ENCODE data around the gene SPATA1. TPM values are rescaled to one million over a fixed set of nuclear protein-coding genes. Genes with fewer than 3 reads are reported as not detected.

The SPATA1 gene
- total RNA-seq, 2 experiments from 2014 or later, result 1.4 to 4.8 TPM

- Histone ChIP-seq H3K9me2 (ENCODE audit: insufficient read depth, low read length) (no peaks in the 10 kb centered on the region), H2AFZ (ENCODE audit: low read length) (peak within 1 kb of the TSS; percentile 100), H3K36me3 (ENCODE audit: insufficient read depth, low read length) (peaks cover 31% of the 10 kb centered on the region), H3K4me1 (ENCODE audit: insufficient read depth, low read length, poor library complexity, severe bottlenecking) (peaks cover 21% of the 10 kb centered on the region), H3K27ac (ENCODE audit: low read depth, low read length, poor library complexity, severe bottlenecking) (peak within 1 kb of the TSS; percentile 63), H3K79me2 (ENCODE audit: insufficient read depth, low read depth, low read length) (peaks cover 37% of the 10 kb centered on the region), H3K4me3 (ENCODE audit: low read depth, low read length, poor library complexity, severe bottlenecking) (peak within 1 kb of the TSS; percentile 77), H3K9me3 (ENCODE audit: low read length) (peaks cover 8% of the 10 kb centered on the region), H4K20me1 (ENCODE audit: insufficient read depth, low read length) (0 out of 2 replicates have a peak, but pooled peaks cover 3% of the 10 kb centered on the region), H3K4me2 (ENCODE audit: low read length) (peak within 1 kb of the TSS; percentile 88)
- CTCF ChIA-PET (ENCODE audit: unreplicated experiment), result interaction anchor here (1.4 kb wide), 1 partner anchor 94 kb away, joined by 3 read pairs; no protein-coding TSS in a partner anchor
- peak; percentile 88 for DNase-seq (ENCODE audit: low spot score)
- POLR2A ChIA-PET, result interaction anchor here (0.5 to 3.9 kb wide), 23 partner anchors 8 to 710 kb away, joined by 3 to 43 read pairs (median 4); partner anchors contain the start of genes GNG5, PRKACB, SAMD13 and SPATA1
- intact Hi-C loops (cut with micrococcal nuclease; ENCODE audit: unreplicated experiment), result loop anchor here (2.0 kb wide), 2 partner anchors 28 to 96 kb away; partner anchors contain the start of genes CTBS, GNG5 and SPATA1
- TF ChIP-seq EZH2phosphoT487 (IDR thresholded peaks at IDR 0.05; ENCODE audit: borderline replicate concordance, low read depth, low read length) (no peak), CTCF (conservative IDR thresholded peaks at IDR 0.05; ENCODE audit: low read length) (peak; percentile 23; the same call in 1 of the 2 replicates)
- TSS peak; percentile 98 for BruUV-seq (replicated peaks)
These were observed 27.0 kb upstream of the SPATA1 start, which contains the start of gene RPF1 for GRCh38 chr1:84478876-84479868. TSS of gene RPF1 (plus strand) at chr1:84479266. CDS start at chr1:84479282, 16 bp downstream.

- peak overlapping the region; percentile 100; the same call in 1 of the 2 replicates for H2AFZ ChIP-seq (ENCODE audit: low read length)
- CTCF ChIA-PET (ENCODE audit: unreplicated experiment), result interaction anchor here (1.4 kb wide), 1 partner anchor 94 kb away, joined by 3 read pairs; no protein-coding TSS in a partner anchor
- peak overlapping the region; percentile 77 for H3K4me3 ChIP-seq (ENCODE audit: low read depth, low read length, poor library complexity, severe bottlenecking)
- no TSS peak for BruUV-seq (replicated peaks)
- H3K4me2 ChIP-seq (ENCODE audit: low read length), result peak overlapping the region; percentile 88
- H4K20me1 ChIP-seq (ENCODE audit: insufficient read depth, low read length), result 0 out of 2 replicates have a peak, but pooled peaks cover 3% of the 10 kb centered on the region
- H3K9me3 ChIP-seq (ENCODE audit: low read length), result peaks cover 8% of the 10 kb centered on the region
- POLR2A ChIA-PET, result interaction anchor here (0.6 to 3.9 kb wide), 17 partner anchors 10 to 337 kb away, joined by 3 to 43 read pairs (median 5); partner anchors contain the start of genes GNG5, PRKACB, SAMD13 and SPATA1
- DNase-seq (ENCODE audit: low spot score), result no peak
- H3K79me2 ChIP-seq (ENCODE audit: insufficient read depth, low read depth, low read length), result peaks cover 37% of the 10 kb centered on the region
- intact Hi-C loops (cut with micrococcal nuclease; ENCODE audit: unreplicated experiment), result loop anchor here (2.0 kb wide), 2 partner anchors 27 to 95 kb away; partner anchors contain the start of genes CTBS, GNG5 and SPATA1
- peak overlapping the region; percentile 63 for H3K27ac ChIP-seq (ENCODE audit: low read depth, low read length, poor library complexity, severe bottlenecking)
- H3K9me2 ChIP-seq (ENCODE audit: insufficient read depth, low read length), result no peaks in the 10 kb centered on the region
- peaks cover 39% of the 10 kb centered on the region for H3K36me3 ChIP-seq (ENCODE audit: insufficient read depth, low read length)
- TF ChIP-seq CTCF (conservative IDR thresholded peaks at IDR 0.05; ENCODE audit: low read length) (no peak), EZH2phosphoT487 (IDR thresholded peaks at IDR 0.05; ENCODE audit: borderline replicate concordance, low read depth, low read length) (no peak)
- H3K4me1 ChIP-seq (ENCODE audit: insufficient read depth, low read length, poor library complexity, severe bottlenecking), result peaks cover 21% of the 10 kb centered on the region
These were observed 26.2 kb upstream of the SPATA1 start for GRCh38 chr1:84479998-84480397.

Data from OCI-LY7 (cell line).